ENCODE measurements around the gene CASS4. TPM values are rescaled to one million over a fixed set of nuclear protein-coding genes. Genes with fewer than 3 reads are reported as not detected.

Gene CASS4
- polyA plus RNA-seq, 3 donors, result 0.26 to 2.0 (median 0.91) TPM

DNA sequence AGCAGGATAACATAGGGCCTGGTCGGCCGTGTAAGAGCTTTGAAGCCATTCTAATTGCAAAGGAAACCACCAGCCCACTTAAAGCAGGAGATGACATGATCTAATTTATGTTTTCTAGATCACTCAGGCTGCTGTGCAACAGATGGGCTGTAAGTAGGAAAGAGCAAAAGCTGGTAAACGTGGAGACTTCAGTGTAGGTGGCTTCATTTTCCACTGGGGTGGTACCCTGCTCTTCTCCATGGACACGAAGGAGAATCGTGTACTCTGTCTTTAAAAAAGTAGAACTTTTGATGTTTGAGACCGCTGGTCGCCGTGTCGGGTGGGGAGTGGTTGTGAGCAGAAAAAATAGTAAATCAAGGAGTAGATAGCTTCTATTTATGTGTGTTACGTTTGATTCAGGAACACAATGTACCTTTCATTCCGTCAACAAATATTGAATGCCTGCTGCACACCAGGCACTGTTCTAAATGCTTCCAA is 6.4 kb downstream of the CASS4 start:
- WGBS, 3 donors, result 42 to 71% (median 53%) methylated on average over 11 of the region's 11 CpGs
- H3K27ac ChIP-seq (ENCODE audit: low read depth, low read length), result peak overlapping the region; percentile 15

DNA sequence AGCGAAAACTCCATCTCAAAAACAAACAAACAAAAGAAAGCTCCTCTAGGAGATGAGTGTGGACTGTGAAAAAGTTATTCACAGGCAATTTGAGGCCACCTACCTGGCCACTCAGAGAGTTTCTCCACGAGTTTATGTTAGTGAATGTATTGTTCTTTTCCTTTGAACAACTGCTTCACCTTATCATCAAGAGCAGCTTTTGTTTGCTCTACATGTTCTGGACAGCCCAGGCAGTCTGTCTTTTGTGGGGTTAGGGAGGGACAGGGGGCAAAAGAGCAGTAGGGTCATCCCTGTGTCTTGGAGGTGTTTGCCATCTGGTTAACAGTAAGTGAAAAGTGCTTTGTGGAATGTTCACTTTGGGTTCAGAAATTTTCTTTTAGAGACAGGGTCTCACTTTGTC is 8.0 kb downstream of the CASS4 start:
- no peak overlapping the region for H3K27ac ChIP-seq (ENCODE audit: low read depth, low read length)
- WGBS, 3 donors, result 66 to 76% (median 76%) methylated on average over 2 of the region's 2 CpGs

DNA sequence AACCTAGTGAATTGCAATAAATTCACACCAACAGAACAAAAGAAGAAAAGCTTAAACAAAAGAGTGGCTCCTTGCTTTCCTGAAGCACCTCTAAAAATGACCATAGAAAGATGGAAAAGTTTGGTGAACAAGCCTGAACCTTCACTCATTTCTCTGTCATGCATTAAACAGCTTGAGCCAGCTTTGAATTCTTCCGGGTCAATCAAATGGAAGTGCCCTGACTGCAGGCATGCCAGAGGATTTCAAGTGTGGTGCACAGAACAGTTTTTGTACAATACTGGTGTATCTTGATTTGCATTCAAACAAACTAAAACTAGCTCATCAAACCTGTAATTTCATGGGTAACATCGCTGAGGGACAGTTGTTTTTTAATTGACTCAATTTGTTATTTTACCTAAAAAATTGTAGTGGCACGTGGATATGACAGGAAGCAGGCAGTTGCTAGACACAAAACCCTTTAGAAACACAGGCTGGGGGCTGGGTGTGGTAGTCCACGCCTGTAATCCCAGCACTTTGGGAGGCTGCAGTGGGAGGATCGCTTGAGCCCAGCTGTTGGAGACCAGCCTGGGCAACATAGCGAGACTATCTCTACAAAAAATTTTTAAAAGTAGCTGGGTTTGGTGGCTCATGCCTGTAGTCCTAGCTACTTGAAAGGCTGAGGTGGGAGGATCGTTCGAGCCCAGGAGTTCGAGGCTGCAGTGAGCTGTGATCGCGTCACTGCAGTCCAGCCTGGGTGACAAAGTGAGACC is 9.1 kb downstream of the CASS4 start:
- no peak overlapping the region for H3K27ac ChIP-seq (ENCODE audit: low read depth, low read length)
- WGBS, 3 donors, result 77 to 81% (median 77%) methylated on average over 11 of the region's 11 CpGs

DNA sequence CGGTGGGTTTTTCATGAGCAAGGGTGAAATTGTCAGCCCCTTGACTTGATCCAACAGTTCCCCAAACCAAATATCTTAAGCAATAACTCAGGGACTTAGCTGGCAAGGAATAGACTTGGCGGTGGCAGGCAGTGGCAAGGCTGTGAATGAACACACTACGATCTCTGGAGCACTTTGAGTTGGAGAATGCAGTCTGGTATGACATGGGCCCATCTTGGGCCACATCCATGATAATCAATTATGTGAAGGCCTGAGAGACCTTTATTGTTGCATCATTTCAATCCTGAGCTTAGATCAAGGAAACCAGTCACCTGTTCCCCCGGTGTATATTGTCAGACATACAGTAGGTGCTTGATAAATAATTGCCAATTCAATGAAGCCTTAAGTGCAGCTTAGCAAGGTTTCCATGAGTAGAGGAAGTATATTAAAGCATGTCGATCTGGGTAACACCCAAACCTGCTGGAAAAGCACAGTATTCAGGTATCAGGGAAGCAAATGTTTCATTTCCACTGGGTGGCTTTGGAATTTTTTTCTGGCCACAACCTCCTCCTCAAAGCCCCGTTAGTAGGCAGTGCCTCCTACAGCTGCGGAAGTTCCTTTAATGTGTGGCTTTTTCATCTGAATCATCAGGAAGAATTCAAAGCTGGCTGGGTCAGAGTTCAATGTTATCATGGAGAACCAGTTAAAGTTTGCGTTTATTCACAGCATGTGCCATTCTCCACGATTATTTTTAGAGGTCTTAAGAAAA is 10.2 kb downstream of the CASS4 start:
- no peak overlapping the region for H3K27ac ChIP-seq (ENCODE audit: low read depth, low read length)
- WGBS, 3 donors, result 38 to 55% (median 40%) methylated on average over 9 of the region's 9 CpGs

DNA sequence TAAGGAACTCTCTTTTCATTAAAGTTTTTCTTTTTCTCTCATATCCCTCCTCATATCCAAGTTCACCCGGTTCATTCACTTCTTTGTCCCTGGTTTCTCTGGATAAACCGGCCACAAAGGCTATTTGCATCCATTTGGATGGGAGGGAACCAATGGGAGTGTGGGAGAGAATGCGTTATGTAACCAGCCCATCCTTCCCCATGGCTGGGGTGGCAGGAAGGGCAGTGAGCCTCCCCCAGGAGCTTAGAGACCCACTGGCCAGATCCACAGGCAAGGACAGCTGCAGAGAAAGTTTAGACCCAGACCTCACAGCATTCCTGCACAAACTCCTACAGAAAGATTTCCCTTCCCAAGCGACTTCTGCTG is 10.7 kb downstream of the CASS4 start:
- no peak overlapping the region for H3K27ac ChIP-seq (ENCODE audit: low read depth, low read length)
- 50 to 57% (median 52%) methylated on average over 4 of the region's 4 CpGs for WGBS, 3 donors

DNA sequence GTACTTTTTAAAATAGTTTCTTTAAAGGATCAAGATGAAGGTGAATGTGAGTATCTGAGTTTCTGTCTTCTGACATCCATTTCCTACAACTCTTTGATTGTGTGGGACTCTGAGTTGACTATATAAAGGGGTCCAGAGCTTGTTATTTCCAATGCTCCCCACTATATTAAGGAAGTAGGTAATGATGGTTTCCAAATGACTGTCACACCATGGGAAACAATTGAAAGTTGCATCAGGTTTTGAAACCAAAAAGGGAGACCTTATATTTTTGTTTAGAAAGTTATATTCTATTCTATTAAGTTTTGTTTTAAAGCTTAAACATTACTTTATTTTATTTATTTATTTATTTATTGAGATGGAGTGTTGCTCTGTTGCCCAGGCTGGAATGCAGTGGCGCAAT is 11.2 kb downstream of the CASS4 start:
- no peak overlapping the region for H3K27ac ChIP-seq (ENCODE audit: low read depth, low read length)
- WGBS, 3 donors, result 96 to 100% (median 100%) methylated on average over 1 of the region's 1 CpG

DNA sequence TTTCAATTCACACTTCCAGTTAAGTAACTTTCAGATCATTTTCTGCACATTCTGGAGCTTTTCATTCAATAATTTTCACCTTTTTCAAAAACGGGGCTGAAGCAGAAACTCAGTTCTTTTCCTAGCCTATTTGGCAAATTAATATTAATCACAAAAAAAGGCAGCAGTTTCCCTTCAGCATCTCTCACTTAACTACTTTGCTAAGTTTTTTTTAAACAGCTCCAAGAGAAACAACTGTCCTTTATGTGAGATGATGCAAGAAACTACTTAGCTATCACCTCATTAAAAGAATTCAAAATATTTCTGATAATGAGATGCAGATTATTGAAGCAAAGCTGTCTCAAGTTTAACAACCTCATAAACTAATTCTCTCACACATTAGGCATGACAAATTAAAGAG is 11.8 kb downstream of the CASS4 start:
- 49 to 69% (median 51%) methylated on average over 1 of the region's 1 CpG for WGBS, 3 donors
- H3K27ac ChIP-seq (ENCODE audit: low read depth, low read length), result no peak overlapping the region

DNA sequence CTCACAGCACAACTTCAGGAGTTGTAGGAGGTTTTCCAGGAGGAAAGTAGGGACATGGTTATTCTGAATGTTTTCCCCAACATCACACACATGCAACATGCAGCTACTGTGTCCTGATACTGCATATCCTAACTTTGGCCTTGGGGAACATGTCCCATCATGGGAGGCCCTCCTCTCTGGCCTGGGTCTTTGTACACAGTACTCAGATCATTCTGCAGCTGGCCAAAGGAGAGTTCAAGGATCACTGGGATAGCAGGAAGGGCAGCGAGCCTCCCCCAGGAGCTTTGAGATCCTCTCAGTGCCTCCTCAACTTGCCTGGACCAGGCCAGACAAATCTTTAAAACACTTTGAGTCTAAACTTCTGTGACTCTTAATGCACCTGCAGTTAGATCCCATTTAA is 12.9 kb downstream of the CASS4 start:
- 80 to 90% (median 85%) methylated on average over 1 of the region's 1 CpG for WGBS, 3 donors
- no peak overlapping the region for H3K27ac ChIP-seq (ENCODE audit: low read depth, low read length)

DNA sequence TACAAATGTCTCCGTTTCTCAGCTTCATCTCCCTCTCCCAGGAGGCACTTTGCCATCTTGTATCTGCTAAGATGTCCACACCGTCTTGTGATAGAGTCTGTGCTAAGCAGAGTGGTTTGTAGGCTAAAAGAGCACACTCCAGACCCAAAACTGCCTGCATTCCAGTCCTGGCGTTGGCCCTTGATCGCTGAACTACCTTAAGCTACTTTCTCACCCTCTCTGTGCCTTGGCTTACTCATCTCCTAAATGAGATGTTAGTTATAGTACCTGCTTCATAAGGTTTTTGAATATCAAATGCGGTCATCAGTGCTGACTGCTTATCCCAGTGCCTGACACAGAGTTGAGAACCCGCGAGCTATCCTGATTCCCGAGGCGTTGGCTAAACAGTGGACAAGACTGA is 14.0 kb downstream of the CASS4 start:
- 88 to 93% (median 93%) methylated on average over 9 of the region's 9 CpGs for WGBS, 3 donors
- H3K27ac ChIP-seq (ENCODE audit: low read depth, low read length), result no peak overlapping the region

DNA sequence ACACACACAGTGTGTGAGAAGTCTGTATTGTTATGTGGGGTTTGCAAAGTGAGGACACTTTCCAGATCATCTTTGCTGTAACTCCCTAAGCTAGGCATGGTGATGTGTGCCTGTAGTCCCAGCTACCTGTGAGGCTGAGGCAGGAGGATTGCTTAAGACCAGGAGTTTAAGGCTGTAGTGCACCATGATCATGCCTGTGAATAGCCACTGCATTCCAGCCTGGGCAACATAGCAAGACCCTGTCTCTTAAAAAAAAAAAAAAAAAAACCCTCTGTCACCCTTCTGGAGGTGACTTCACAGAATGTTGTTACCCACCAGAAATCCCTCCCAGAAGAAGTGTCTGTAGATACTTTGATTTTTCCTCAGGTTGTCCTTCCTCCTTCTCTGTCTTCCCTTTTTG is 14.9 kb downstream of the CASS4 start:
- no peak overlapping the region for H3K27ac ChIP-seq (ENCODE audit: low read depth, low read length)

DNA sequence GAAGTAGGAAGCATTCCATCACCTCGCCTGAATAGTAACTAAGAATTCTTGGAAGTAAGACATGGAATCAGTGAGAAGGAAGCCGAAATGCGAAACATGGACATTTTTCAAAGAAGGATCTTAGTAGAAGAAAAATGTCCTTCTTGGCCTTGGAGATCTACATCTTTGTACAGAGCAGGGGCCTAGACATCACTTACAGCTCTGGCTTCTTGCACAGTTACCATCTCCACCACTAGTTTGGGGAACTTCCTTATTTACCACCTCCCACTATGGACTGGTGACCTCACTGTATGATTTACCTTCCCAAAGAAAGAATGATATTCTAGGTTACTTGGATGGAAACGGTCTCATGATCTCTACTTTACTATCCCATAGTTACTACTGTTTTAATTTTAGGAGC is 15.7 kb downstream of the CASS4 start:
- WGBS, 3 donors, result 69 to 73% (median 69%) methylated on average over 4 of the region's 4 CpGs

DNA sequence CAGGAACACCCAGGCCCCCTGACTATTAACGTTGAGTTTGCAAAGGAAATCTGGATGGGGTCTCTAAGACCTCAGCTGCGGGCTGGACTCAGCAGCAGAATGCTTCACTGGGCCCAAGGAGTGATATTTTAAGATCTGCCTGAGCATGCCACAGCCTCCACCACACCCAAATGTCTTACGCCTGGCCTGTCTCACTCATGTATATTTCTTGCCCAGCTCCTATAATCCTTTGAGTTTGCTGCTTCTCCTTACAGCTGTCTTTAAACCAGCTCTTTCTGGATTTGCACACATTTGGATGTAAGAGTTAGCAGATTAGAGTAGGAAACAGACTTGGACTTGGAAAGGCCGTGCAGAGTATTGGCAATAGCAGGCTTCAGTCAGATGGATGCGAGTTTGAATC is 16.4 kb downstream of the CASS4 start:
- WGBS, 3 donors, result 75 to 89% (median 88%) methylated on average over 5 of the region's 5 CpGs
- H3K27ac ChIP-seq (ENCODE audit: low read depth, low read length), result no peak overlapping the region

More for the DNA sequence above, 15.7 kb downstream of the CASS4 start:
- H3K27ac ChIP-seq (ENCODE audit: low read depth, low read length), result no peak overlapping the region

DNA sequence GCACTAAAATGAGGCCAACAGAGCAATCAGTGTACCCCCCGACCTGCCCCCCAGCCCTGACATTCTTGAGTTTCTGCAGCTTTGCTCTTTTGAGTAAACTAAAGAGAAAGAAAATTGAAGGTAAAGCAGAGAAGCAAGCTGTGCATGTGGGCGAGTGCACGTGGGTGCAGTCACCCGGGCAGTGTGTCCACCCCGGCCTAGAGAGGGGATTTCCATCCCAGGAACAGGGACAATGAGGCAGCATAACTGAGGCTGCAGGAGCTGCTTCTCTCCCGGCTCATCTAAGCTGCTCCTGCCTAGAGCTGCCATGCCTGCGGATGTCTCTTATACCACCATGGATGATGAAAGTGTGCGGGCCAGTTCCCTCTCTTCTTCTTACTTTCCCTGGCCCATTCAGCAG is 16.8 kb downstream of the CASS4 start:
- WGBS, 3 donors, result 63 to 70% (median 69%) methylated on average over 8 of the region's 8 CpGs
- no peak overlapping the region for H3K27ac ChIP-seq (ENCODE audit: low read depth, low read length)

DNA sequence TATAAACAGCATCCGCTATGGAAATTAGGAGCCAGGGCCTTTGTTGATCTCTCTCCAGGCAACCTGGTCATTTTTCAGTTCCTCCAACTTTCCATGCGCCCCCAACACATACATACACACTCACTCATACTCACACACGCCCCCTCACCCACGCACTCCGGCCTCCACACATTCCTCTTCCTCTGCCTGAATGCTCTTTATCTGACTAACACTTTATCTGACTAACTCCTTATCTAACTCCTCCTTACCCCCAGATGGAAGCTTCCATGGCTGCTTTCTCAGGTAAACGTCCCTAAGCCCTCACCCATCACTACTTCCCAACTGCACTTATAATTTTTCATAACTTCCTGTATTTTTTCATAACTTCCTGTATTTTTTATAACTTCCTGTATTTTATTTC is 17.4 kb downstream of the CASS4 start:
- WGBS, 3 donors, result 43 to 50% (median 45%) methylated on average over 6 of the region's 6 CpGs
- no peak overlapping the region for H3K27ac ChIP-seq (ENCODE audit: low read depth, low read length)

DNA sequence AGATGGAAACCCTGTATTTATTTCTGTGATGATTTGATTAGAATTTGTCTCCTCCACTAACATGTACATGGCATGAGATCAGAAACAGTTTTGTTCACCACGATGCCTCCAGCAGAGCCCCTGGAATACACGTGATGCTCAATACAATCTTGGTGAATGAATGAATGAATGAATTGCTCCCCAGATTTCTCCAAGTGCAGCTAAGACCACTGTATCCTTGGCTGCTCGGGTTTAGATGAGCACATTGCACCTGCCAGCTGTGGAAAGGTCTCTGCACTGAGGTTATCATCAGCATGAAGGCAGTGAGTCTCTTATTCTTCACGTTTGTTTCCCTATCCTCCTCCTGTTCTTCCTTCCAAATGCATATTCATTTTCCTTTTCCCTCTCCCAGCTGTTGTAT is 17.9 kb downstream of the CASS4 start:
- WGBS, 3 donors, result 40 to 55% (median 47%) methylated on average over 4 of the region's 4 CpGs
- no peak overlapping the region for H3K27ac ChIP-seq (ENCODE audit: low read depth, low read length)

DNA sequence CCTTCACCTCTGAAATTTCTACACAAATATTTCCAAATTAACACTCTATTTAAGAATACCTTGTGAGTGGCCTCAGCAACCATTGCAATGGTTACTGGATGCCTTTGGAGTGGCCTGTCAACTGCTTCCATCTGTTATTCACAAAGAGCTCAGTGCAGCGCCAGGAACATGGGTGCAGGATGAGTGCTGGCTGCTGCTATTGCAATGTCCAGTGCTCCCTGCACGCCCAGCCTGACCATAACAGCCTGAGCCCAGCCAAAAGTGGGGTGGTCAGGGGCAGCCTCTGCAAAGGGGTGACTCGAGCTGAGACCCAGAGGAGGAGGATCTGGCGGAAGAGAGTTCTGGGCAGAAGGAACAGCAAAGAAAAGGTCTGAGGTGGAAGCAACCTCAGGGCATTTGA is 18.4 kb downstream of the CASS4 start:
- 62 to 80% (median 75%) methylated on average over 4 of the region's 4 CpGs for WGBS, 3 donors

DNA sequence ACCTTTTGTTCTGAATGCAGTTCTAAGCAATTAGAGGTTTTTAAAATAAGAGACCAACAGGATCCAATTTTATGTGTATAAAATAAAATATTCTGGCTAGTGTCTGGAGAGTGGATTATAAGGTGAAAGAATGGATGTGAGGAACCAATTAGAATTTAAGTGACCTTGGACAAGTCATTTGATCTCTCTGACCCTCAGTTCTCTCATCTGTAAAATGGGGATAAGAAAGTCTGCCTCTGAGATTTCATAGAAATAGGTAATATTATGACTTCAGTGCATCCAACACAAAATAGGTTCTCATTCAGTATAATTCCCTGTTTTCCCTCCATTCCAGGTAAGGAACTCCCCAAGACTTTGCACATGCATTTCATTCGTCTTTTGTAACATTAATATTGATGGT is 18.9 kb downstream of the CASS4 start:
- H3K27ac ChIP-seq (ENCODE audit: low read depth, low read length), result no peak overlapping the region
- 68 to 88% (median 86%) methylated on average over 1 of the region's 1 CpG for WGBS, 3 donors

More for the DNA sequence above, 18.4 kb downstream of the CASS4 start:
- no peak overlapping the region for H3K27ac ChIP-seq (ENCODE audit: low read depth, low read length)

DNA sequence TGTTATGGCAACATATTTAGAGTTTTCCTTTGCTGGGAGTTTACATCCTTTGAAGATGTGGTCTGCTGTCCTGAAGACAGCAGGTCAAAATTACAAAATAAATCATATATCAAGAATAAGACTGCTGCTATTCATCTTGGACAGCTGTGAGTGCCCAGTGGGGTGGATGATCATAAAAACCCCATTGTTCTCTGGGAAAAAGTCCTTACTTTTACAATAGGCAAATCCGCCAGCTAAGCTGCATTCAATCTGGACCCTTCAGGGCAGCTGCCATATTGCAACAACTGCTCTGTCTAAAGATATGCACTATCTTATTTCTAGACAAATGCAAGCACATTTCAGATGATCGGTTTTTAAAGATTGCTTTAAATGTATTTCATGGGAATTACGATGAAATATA is 19.4 kb downstream of the CASS4 start:
- no peak overlapping the region for H3K27ac ChIP-seq (ENCODE audit: low read depth, low read length)
- 79 to 97% (median 91%) methylated on average over 3 of the region's 3 CpGs for WGBS, 3 donors

DNA sequence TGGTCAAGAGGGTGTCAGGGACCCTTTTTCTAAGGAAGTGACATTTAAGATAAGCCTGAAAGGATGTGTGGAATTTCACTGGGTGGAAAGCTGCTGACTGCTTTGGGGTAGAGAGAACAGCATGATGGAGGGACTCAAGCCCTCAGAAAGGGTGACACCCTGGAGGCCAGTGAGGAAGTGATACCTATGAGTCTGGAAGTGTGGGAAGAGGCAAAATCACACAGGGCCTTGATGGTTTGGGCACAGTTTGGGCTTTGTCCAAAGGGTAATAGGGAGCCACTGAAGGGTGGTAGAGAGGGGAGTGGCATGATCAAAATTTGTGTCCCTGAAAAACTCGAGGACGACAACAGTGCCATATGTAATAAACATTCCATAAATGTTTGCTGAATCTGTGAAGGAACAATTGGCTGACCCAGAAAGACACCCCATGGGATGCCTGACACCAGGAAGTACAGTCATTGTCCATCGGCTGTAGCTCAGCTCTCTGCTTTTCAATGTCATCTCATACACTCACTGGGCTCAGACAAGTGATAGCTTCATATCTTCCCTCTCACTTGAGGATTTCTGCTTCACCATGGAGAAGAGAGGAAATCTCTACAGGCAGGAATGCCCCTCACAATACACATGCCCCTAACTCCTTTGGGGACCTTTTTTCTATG is 21.3 kb downstream of the CASS4 start:
- 55 to 72% (median 64%) methylated on average over 3 of the region's 3 CpGs for WGBS, 3 donors
- H3K27ac ChIP-seq (ENCODE audit: low read depth, low read length), result no peak overlapping the region
